Neural progenitor cell (in vitro differentiated cells): Measurements from ENCODE around the gene KLK6.

Experiments used
- CTCF ChIP-seq: fragments of 200-600 bp; sonication (generic); IDR thresholded peaks from 2 replicates; pipeline ENCODE4 v1.5.1; 2017; ENCODE audit warnings: antibody characterized with exemption, mild to moderate bottlenecking
- EZH2 ChIP-seq: fragments of 200-600 bp; sonication (generic); IDR thresholded peaks from 2 replicates; pipeline ENCODE4 v1.6.1; 2017; ENCODE audit warnings: antibody characterized with exemption, mild to moderate bottlenecking, moderate library complexity
- EZH2phosphoT487 ChIP-seq: fragments of 200-600 bp; sonication (generic); IDR thresholded peaks from 2 replicates; pipeline ENCODE4 v1.6.1; 2017; ENCODE audit warnings: antibody characterized with exemption

- TF ChIP-seq EZH2 (no peak), EZH2phosphoT487 (no peak), CTCF (no peak)
Measured at GRCh38 chr19:50943074-50943828, 26.1 kb downstream of the KLK6 start.
